ENCODE data around the gene ZSWIM3. TPM values are rescaled to one million over a fixed set of nuclear protein-coding genes. Genes with fewer than 3 reads are reported as not detected.
"Not testable (repeated sequence)": the region's sequence is repeated elsewhere in the genome, so short reads cannot be mapped to it uniquely, and the experiment has no call there.

ZSWIM3 gene
- total and polyA plus RNA-seq, 7 donors: 1.7 to 3.5 (median 2.9) TPM

DNA sequence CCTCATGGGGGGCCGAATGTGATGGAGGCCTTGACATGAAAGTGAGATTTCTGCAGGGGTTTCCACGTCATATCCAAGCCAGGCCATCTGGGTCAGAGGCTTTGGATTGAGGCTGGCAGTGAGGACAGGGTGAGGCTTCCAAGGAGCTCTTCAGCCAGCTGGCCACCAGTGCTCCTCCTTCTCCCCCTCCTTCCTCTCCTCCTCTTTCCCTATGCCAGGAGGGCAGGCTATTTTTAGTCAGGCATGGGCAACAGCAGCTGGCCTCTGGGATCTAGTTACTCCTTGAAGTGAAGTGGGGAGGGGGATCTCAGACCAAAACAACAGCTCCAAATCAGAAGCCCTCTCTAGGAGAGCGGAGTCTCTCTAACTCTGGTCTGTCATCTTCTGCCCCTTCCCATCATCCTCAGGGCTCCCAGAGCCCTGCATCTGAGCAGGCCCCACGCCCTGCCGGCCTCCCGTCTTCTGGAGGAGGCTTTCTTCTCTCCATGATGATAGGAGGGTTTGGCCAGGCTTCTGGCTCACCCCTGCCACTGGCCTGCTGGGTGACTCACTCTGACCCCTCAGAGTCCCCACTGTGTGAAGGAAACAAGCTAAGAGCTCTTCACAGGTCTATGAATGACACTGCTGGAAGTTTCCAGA is 30.9 kb upstream of the ZSWIM3 start:
- intact Hi-C loops (cut with DNase I): no loop called here
- WGBS, 2 donors: 81 to 83% methylated on average over 6 of the region's 6 CpGs
- peaks cover 0 to 38% (median 31%) of the 10 kb centered on the region in 4 donors for H3K4me1 ChIP-seq
- H3K9me3 ChIP-seq: no peaks in the 10 kb centered on the region
- peak overlapping the region; percentile 61 to 73 (median 64) for H3K27ac ChIP-seq
- no peak overlapping the region for H3K4me3 ChIP-seq
- peaks cover 0 to 12% (median 0%) of the 10 kb centered on the region in 3 donors for H3K27me3 ChIP-seq
- no peak for DNase-seq
- no peaks in the 10 kb centered on the region for H3K36me3 ChIP-seq
- TF ChIP-seq POLR2A (IDR thresholded peaks at IDR 0.05) (no peak), EP300 (IDR thresholded peaks at IDR 0.05) (no peak), POLR2AphosphoS5 (IDR thresholded peaks at IDR 0.05) (no peak)
- TF ChIP-seq, protein P1, sequence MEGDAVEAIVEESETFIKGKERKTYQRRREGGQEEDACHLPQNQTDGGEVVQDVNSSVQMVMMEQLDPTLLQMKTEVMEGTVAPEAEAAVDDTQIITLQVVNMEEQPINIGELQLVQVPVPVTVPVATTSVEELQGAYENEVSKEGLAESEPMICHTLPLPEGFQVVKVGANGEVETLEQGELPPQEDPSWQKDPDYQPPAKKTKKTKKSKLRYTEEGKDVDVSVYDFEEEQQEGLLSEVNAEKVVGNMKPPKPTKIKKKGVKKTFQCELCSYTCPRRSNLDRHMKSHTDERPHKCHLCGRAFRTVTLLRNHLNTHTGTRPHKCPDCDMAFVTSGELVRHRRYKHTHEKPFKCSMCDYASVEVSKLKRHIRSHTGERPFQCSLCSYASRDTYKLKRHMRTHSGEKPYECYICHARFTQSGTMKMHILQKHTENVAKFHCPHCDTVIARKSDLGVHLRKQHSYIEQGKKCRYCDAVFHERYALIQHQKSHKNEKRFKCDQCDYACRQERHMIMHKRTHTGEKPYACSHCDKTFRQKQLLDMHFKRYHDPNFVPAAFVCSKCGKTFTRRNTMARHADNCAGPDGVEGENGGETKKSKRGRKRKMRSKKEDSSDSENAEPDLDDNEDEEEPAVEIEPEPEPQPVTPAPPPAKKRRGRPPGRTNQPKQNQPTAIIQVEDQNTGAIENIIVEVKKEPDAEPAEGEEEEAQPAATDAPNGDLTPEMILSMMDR (IDR thresholded peaks at IDR 0.05): no peak

DNA sequence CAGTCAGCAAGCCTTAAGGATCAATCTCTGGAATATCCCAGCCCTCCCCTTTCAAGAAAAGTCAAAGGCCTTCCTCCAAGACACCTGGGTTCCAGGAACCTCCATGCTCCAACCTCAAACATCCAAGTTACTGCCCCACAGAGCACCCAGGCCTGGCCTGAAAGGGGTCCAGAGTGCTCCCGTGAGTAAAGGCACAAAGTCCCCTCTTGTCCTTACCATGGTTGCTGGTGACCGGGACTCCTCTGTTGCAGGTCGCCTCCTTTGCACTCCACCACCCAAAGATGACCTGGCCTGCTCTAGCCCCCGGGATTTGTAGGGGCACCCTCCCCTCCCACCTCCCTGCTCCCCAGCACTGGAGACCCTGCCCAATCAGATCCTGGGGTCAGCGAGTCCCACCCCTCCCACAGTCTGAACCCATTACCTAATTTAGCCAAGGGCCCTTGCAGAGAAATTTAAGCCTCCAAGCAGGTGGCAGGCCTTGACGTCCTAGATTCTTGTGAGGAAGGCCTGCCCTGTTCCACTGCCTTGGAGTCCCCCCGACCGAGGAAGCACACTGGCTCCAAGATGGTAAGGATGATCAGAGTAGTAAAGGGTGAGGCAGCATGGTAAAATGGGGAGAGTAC is 30.3 kb upstream of the ZSWIM3 start, which contains the start of gene TNNC2:
Gene TNNC2 (minus strand): TSS at position 283 of the 623 bp plus-strand sequence. CDS start 64 bp downstream, at position 219.
- Histone ChIP-seq H3K4me3 (no peak within 1 kb of the TSS), H3K27me3 (peaks cover 0 to 12% (median 0%) of the 10 kb centered on the region in 3 donors), H3K27ac (peak within 1 kb of the TSS; percentile 61 to 73 (median 64)), H3K9me3 (no peaks in the 10 kb centered on the region), H3K4me1 (peaks cover 0 to 41% (median 32%) of the 10 kb centered on the region in 4 donors), H3K36me3 (no peaks in the 10 kb centered on the region)
- no peak for TF ChIP-seq POLR2A (IDR thresholded peaks at IDR 0.05)
- no peak for TF ChIP-seq POLR2AphosphoS5 (IDR thresholded peaks at IDR 0.05)
- no peak for TF ChIP-seq EP300 (IDR thresholded peaks at IDR 0.05)
- TF ChIP-seq, protein P1 (IDR thresholded peaks at IDR 0.05): no peak
- no peak for DNase-seq
- 91 to 92% methylated on average over 8 of the region's 8 CpGs for WGBS, 2 donors
- intact Hi-C loops (cut with DNase I): no loop called here

DNA sequence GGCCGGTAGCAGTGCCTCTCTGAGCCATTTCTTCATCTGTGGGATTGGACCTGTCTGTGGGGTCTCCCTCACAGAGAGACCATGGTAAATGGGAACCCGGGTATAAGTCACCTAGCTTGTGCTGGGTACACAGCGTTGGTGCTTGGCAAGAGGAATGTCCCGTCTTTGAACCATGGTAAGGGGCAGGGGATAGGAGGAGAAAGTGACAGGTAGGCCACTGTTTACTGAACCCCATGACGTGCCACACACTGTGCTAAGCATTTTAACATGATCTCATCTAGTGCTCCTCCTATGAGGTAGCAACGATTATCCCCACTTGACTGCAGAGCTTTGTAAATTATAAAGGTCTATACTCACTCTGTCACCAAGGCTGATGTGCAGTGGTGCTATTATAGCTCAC is 29.7 kb upstream of the ZSWIM3 start:
- Histone ChIP-seq H3K27ac (peak overlapping the region in 1 of 4 donors; percentile 65), H3K36me3 (no peaks in the 10 kb centered on the region), H3K4me3 (no peak overlapping the region), H3K27me3 (peaks cover 0 to 8% (median 0%) of the 10 kb centered on the region in 3 donors), H3K9me3 (no peaks in the 10 kb centered on the region), H3K4me1 (peaks cover 0 to 42% (median 34%) of the 10 kb centered on the region in 4 donors)
- TF ChIP-seq POLR2A (IDR thresholded peaks at IDR 0.05) (no peak), EP300 (IDR thresholded peaks at IDR 0.05) (no peak), POLR2AphosphoS5 (IDR thresholded peaks at IDR 0.05) (no peak)
- TF ChIP-seq, protein P1 (IDR thresholded peaks at IDR 0.05): no peak
- 76 to 87% methylated on average over 6 of the region's 6 CpGs for WGBS, 2 donors
- no peak for DNase-seq
- intact Hi-C loops (cut with DNase I): no loop called here

DNA sequence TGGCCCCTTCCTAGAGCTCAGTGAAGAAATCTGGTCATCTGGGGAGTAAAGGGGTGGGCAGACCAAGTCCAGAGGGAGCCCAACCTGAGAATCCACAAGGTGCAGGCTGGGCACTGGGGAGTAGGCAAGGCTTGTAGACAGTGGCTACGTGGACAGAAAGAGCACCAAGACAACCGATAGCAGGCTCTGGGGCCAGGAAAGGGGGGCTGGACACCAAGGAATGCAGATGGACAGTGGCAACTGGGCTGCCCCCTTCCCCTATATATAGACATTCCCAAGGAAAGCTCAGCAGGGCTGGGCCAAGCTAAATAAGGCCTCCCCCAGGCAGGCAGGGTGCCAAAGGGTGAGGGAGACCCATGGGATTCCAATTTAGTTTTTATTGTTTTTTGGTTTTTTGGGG is 28.8 kb upstream of the ZSWIM3 start:
- H3K9me3 ChIP-seq: no peaks in the 10 kb centered on the region
- H3K4me3 ChIP-seq: no peak overlapping the region
- no peak for TF ChIP-seq EP300 (IDR thresholded peaks at IDR 0.05)
- TF ChIP-seq POLR2A (IDR thresholded peaks at IDR 0.05): no peak
- TF ChIP-seq, protein P1 (IDR thresholded peaks at IDR 0.05): no peak
- no peak for DNase-seq
- 75 to 83% methylated on average over 2 of the region's 2 CpGs for WGBS, 2 donors
- peaks cover 0 to 5% (median 0%) of the 10 kb centered on the region in 3 donors for H3K27me3 ChIP-seq
- H3K4me1 ChIP-seq: peaks cover 0 to 41% (median 37%) of the 10 kb centered on the region in 4 donors
- H3K36me3 ChIP-seq: no peaks in the 10 kb centered on the region
- H3K27ac ChIP-seq: peak overlapping the region in 2 of 4 donors; percentile 14 to 66
- intact Hi-C loops (cut with DNase I): no loop called here

DNA sequence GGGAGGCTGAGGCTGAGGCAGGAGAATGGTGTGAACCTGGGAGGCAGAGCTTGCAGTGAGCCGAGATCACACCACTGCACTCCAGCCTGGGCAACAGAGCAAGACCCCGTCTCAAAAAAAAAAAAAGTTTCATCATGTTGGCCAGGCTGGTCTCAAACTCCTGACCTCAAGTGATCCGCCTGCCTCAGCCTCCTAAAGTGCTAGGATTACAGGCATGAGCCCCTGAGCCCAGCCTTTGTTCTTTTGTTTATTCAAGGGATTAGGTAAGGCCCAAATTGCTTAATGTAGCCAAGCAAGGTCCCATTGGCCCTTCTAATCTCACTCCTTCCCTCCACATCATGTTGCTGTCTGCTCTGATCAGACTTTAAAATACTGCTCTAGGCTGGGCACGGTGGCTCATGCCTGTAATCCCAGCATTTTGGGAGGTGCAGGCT is 27.7 kb upstream of the ZSWIM3 start:
- WGBS, 2 donors: 85 to 91% methylated on average over 4 of the region's 4 CpGs
- peak overlapping the region in 1 of 4 donors; percentile 66 for H3K27ac ChIP-seq
- H3K4me1 ChIP-seq: peaks cover 0 to 39% (median 31%) of the 10 kb centered on the region in 4 donors
- H3K36me3 ChIP-seq, H3K4me3 ChIP-seq, DNase-seq, H3K27me3 ChIP-seq, H3K9me3 ChIP-seq: not testable (repeated sequence)
- intact Hi-C loops (cut with DNase I): loop anchor here (5.0 kb wide), 2 partner anchors 63 to 143 kb away; partner anchors contain the start of genes CTSA, NEURL2 and ZNF335
